SK-N-SH (cell line): Measurements from ENCODE around the gene IGFL4.

ENCODE experiments used
- CHD2 ChIP-seq: fragments of 150-350 bp; IDR thresholded peaks from 2 replicates; pipeline ENCODE4 v1.6.1; 2018; ENCODE audit warnings: low read length; ENCODE audit not compliant: partially characterized antibody
- NFIC ChIP-seq: IDR thresholded peaks from 2 replicates; pipeline ENCODE4 v1.4.0; 2012; ENCODE audit warnings: borderline replicate concordance
- POLR2AphosphoS5 ChIP-seq: IDR thresholded peaks from 2 replicates; pipeline ENCODE4 v1.6.1; 2012; ENCODE audit warnings: low read depth, low read length
- RXRA ChIP-seq: IDR thresholded peaks from 2 replicates; pipeline ENCODE4 v1.4.0; 2012; ENCODE audit warnings: low read depth, mild to moderate bottlenecking, borderline replicate concordance
- TAF1 ChIP-seq: IDR thresholded peaks from 2 replicates; pipeline ENCODE4 v1.6.1; 2012; ENCODE audit warnings: low read depth, mild to moderate bottlenecking, low read length, moderate library complexity, borderline replicate concordance
- TF ChIP-seq, protein P1 (sequence below): IDR thresholded peaks from 2 replicates; pipeline ENCODE4 v1.6.1; 2012; ENCODE audit warnings: mild to moderate bottlenecking, low read depth, low read length, moderate library complexity
- TF ChIP-seq, protein P2 (sequence below): fragments of 200-600 bp; sonication (generic); IDR thresholded peaks from 2 replicates; pipeline ENCODE4 v1.6.1; 2017; ENCODE audit warnings: antibody characterized with exemption, mild to moderate bottlenecking, moderate library complexity

DNA sequence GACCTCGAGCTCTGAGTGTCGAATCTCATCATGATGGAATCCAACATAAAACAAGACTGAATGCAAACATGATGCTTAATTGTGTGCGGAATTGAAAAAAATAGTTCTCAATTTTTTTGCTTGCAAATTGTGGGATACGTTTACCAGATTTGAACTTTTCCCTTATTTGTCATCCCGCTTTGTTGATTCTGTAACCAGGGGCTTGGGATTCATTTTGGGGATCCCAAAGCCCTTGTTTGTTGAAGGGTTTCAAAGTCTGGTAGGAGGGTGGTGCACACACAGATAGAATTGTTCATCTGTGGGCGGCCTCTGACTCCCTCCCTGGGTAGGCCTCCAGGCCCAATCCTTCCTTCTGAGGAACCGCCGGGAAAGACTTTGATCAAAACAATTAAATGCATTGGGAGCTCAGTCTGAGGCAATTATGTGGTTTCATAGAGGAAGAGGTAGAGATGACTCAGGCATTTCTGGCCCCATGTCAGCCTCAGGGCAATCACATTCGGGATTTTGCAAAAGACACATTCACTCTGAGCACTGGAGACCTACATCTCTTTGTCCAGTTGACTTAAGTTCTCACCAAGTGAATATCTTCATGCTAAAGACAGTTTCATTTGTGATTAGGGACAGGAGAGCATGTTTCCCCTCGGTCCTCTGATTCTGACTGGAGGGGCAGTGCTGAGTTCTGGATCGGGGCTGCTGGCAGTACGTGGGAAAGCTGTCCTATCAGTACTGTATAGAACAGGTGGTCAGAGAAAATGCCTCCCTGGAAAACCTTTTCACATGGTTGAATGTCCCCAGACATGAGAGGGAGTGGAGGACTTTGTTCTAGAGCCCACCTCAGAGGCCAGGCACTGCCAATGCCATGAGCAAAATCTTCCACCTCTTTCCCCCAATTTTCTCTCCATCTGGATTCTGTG, 27.8 kb upstream of the IGFL4 start:
- TF ChIP-seq NFIC (peak; percentile 64; the same call in 1 of the 2 replicates), CHD2 (no peak), RXRA (peak; percentile 64; the same call in 1 of the 2 replicates), POLR2AphosphoS5 (peak; percentile 26; the same call in 1 of the 2 replicates), TAF1 (no peak)
- TF ChIP-seq, protein P1, sequence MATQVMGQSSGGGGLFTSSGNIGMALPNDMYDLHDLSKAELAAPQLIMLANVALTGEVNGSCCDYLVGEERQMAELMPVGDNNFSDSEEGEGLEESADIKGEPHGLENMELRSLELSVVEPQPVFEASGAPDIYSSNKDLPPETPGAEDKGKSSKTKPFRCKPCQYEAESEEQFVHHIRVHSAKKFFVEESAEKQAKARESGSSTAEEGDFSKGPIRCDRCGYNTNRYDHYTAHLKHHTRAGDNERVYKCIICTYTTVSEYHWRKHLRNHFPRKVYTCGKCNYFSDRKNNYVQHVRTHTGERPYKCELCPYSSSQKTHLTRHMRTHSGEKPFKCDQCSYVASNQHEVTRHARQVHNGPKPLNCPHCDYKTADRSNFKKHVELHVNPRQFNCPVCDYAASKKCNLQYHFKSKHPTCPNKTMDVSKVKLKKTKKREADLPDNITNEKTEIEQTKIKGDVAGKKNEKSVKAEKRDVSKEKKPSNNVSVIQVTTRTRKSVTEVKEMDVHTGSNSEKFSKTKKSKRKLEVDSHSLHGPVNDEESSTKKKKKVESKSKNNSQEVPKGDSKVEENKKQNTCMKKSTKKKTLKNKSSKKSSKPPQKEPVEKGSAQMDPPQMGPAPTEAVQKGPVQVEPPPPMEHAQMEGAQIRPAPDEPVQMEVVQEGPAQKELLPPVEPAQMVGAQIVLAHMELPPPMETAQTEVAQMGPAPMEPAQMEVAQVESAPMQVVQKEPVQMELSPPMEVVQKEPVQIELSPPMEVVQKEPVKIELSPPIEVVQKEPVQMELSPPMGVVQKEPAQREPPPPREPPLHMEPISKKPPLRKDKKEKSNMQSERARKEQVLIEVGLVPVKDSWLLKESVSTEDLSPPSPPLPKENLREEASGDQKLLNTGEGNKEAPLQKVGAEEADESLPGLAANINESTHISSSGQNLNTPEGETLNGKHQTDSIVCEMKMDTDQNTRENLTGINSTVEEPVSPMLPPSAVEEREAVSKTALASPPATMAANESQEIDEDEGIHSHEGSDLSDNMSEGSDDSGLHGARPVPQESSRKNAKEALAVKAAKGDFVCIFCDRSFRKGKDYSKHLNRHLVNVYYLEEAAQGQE: 0 out of 2 replicates have a peak, but pooled peaks have one; percentile 6
- TF ChIP-seq, protein P2, sequence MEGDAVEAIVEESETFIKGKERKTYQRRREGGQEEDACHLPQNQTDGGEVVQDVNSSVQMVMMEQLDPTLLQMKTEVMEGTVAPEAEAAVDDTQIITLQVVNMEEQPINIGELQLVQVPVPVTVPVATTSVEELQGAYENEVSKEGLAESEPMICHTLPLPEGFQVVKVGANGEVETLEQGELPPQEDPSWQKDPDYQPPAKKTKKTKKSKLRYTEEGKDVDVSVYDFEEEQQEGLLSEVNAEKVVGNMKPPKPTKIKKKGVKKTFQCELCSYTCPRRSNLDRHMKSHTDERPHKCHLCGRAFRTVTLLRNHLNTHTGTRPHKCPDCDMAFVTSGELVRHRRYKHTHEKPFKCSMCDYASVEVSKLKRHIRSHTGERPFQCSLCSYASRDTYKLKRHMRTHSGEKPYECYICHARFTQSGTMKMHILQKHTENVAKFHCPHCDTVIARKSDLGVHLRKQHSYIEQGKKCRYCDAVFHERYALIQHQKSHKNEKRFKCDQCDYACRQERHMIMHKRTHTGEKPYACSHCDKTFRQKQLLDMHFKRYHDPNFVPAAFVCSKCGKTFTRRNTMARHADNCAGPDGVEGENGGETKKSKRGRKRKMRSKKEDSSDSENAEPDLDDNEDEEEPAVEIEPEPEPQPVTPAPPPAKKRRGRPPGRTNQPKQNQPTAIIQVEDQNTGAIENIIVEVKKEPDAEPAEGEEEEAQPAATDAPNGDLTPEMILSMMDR: no peak
